Epithelial cell of alveolus of lung (primary cell): ENCODE measurements around the gene KCND3. TPM values are rescaled to one million over a fixed set of nuclear protein-coding genes. Genes with fewer than 3 reads are reported as not detected.

Source experiments
- total RNA-seq: library from RNA; depleted of rRNA; stranded (reverse); fragments of >200 nt; gene quantifications from 2 replicates; pipeline ENCODE4 v1.2.1, GENCODE V29; 2015

Gene KCND3
- not detected in 2 replicates for total RNA-seq

GRCh38 chr1:111989531-111990025, at the start of gene KCND3:
Gene KCND3 (minus strand): TSS chr1:111989668.

DNA sequence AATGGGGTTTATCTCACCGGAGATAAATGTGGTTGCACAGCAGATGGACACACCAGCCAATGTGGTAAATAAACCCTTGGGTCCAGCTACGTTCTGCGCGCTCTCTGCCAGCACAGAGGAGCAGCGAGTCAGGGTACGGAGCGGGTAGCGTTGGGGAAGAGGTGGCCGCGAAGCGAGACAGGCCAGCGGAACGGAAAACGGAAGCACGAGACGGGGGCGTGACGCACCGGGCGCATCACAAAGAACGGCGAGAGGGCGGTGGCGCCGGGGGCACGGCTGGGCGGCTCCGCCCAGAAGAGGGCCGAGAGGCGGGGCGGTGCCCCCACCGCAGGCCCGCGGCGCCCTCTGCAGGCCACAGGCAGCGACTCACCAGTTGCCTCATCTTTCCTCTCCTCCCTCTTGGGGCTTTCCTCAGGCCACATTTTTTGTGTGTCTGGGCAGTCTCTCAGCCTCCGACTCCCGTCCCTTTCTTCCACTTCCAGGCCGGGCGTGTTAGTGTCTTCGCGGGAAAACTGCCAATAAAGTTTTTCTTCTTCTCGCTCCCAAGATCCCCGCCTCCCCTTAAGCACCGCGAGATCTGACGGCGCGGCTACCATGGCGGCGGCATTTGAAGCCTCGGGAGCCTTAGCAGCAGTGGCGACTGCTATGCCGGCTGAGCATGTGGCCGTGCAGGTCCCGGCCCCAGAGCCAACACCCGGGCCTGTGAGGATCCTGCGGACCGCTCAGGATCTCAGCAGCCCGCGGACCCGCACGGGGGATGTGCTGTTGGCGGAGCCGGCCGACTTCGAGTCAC, 233.9 kb downstream of the KCND3 start, which contains the start of gene DDX20:
DDX20 (plus strand) TSS at position 571 of the 793 bp plus-strand sequence; CDS start at position 595, 24 bp downstream.

DNA sequence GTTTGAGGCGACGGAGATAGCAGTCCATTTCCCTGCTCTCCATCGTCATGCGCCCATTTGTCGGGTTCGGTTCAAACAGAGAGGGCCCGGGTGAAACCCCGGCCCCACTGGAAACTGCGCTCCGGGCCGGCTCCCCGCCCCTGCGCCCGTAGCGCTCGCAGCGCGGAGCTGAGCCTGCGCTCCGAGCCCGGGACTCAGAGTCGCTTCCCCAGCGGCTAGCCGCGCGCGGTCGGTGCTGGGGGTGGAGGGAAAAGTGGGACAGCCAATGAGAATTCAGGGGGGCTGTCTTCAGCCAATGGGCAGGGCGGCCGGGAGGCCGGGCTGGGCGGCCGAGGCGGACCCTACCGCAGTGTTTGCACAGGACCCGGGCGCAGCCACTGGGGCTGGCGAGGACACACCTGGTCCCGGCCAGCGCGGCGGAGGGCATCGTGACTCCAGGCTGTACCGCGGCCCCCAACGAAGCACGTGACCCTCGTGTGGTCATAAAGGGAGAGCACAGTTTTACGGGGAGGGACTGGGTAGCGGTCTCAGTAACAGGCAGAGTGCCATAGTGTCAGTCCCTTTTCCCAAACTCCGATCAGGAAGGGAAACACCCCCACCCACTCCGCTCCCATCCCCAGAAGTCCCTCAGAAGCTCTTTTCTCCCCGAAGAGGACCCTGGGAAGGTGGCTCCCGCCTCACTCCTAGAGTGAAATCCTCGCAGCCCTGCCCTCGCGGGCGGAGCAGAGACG, 250.1 kb downstream of the KCND3 start, which contains the start of gene INKA2:
INKA2 (minus strand) TSS at position 202 of the 731 bp plus-strand sequence; CDS start at position 49, 153 bp downstream.

Other genes starting within 250 kb of the KCND3 start
- 10.7 and 19.0 TPM in 2 replicates for gene DDX20, start 233.8 kb downstream of the KCND3 start, total RNA-seq